Gastroesophageal sphincter (tissue), 4 donors: ENCODE data around the gene LRBA. TPM values are rescaled to one million over a fixed set of nuclear protein-coding genes. Genes with fewer than 3 reads are reported as not detected.
"Not testable (repeated sequence)": the region's sequence is repeated elsewhere in the genome, so short reads cannot be mapped to it uniquely, and the experiment has no call there.

Experiments used
- ATAC-seq: fragments of 150-250 bp; one replicate; pipeline ENCODE4 v1.9.1; 2016; ENCODE audit warnings: mild to moderate bottlenecking, moderate library complexity
- H3K27ac ChIP-seq, 4 donors: fragments of 200-600 bp; sonication (generic) in 3 of 4; 1 replicate in 3 of 4; 2 replicates in 1 of 4; pipeline ENCODE4 v1.5.1; 2016 to 2019
- H3K27me3 ChIP-seq: fragments of 200-600 bp; sonication (generic); one replicate; pipeline ENCODE4 v1.5.1; 2019
- H3K36me3 ChIP-seq, 2 donors: fragments of 200-600 bp; sonication (generic); one replicate each; pipeline ENCODE4 v1.5.1; 2019; ENCODE audit warnings: control low read depth in 1 of 2
- H3K4me1 ChIP-seq, 3 donors: fragments of 200-600 bp; sonication (generic); 1 replicate in 2 of 3; 2 replicates in 1 of 3; pipeline ENCODE4 v1.5.1; 2016 to 2019; ENCODE audit warnings: control low read depth in 2 of 3
- H3K4me3 ChIP-seq, 2 donors: fragments of 200-600 bp; sonication (generic); one replicate each; pipeline ENCODE4 v1.5.1; 2019; ENCODE audit warnings: mild to moderate bottlenecking in 1 of 2, moderate library complexity in 1 of 2
- H3K9me3 ChIP-seq, 3 donors: fragments of 200-600 bp; sonication (generic); one replicate each; pipeline ENCODE4 v1.5.1; 2017 to 2019; ENCODE audit warnings: control low read depth in 2 of 3
- EP300 ChIP-seq: sonication (generic); formaldehyde crosslinking; IDR thresholded peaks from one replicate; pipeline ENCODE4 v1.6.1; 2017; ENCODE audit warnings: antibody characterized with exemption, mild to moderate bottlenecking
- POLR2A ChIP-seq, 2 donors: fragments of 450-650 bp; IDR thresholded peaks; one replicate each; pipeline ENCODE4 v1.6.1; 2017; ENCODE audit warnings: antibody characterized with exemption in 2 of 2, mild to moderate bottlenecking in 2 of 2, moderate library complexity in 1 of 2
- POLR2AphosphoS5 ChIP-seq: sonication (generic); formaldehyde crosslinking; IDR thresholded peaks from one replicate; pipeline ENCODE4 v1.6.1; 2017; ENCODE audit warnings: antibody characterized with exemption
- WGBS, 2 donors: methylation state at CpG; one replicate each; pipeline ENCODE4 v1.1.5; 2018; ENCODE audit warnings: low coverage in 1 of 2; 5-methylcytosine and 5-hydroxymethylcytosine counted together
- total RNA-seq, 4 donors: library from RNA; depleted of rRNA; stranded (reverse); fragments of >200 nt; gene quantifications; one replicate each; pipeline ENCODE4 v1.1.0, GENCODE V29; 2016
- TF ChIP-seq, protein P1 (sequence below), 4 experiments: fragments of 200-600 bp in 2 of 4; fragments of 450-650 bp in 2 of 4; sonication (generic) in 1 of 4; IDR thresholded peaks; one replicate each; pipeline ENCODE4 v1.5.1; 2017 to 2019; ENCODE audit warnings: antibody characterized with exemption in 4 of 4, mild to moderate bottlenecking in 2 of 4, moderate library complexity in 2 of 4

LRBA gene
- total RNA-seq, 4 donors from 2014 or later, result 18.4 to 35.0 (median 23.2) TPM

DNA sequence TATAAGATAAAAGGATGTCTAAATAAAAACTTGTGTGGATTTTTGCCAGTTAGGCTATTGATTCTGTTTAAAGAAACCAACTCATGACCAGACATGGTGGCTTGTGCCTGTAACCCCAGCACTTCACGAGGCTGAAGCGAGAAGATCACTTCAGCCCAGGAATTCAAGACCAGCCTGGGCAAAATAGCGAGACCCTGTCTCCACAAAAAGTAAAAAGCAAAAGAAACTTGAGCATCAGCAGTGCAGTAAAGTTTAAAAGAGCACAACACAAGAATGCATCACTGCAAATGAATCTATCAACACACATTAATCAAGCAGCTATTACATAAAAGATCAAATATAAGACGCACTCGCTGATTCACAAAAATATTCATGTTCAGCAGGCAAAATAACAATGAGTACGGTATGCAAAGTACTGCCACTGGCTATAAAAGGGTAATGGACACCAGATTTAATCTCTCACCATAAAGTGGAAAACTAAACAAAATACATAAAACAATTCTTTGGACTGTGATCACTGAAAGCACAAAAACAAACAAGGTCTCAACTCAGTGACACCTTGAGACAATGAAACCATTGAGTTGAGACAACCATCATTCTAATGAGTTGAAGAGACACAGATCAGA, 41.3 kb downstream of the LRBA start:
- no peak for TF ChIP-seq EP300
- no peak for TF ChIP-seq POLR2AphosphoS5
- no peak for TF ChIP-seq POLR2A (IDR thresholded peaks at IDR 0.05)
- TF ChIP-seq, protein P1, sequence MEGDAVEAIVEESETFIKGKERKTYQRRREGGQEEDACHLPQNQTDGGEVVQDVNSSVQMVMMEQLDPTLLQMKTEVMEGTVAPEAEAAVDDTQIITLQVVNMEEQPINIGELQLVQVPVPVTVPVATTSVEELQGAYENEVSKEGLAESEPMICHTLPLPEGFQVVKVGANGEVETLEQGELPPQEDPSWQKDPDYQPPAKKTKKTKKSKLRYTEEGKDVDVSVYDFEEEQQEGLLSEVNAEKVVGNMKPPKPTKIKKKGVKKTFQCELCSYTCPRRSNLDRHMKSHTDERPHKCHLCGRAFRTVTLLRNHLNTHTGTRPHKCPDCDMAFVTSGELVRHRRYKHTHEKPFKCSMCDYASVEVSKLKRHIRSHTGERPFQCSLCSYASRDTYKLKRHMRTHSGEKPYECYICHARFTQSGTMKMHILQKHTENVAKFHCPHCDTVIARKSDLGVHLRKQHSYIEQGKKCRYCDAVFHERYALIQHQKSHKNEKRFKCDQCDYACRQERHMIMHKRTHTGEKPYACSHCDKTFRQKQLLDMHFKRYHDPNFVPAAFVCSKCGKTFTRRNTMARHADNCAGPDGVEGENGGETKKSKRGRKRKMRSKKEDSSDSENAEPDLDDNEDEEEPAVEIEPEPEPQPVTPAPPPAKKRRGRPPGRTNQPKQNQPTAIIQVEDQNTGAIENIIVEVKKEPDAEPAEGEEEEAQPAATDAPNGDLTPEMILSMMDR (IDR thresholded peaks at IDR 0.05), result no peak
- no peak overlapping the region for H3K27ac ChIP-seq
- no peak overlapping the region for H3K4me3 ChIP-seq
- ATAC-seq, result no peak
- H3K36me3 ChIP-seq, result no peaks in the 10 kb centered on the region
- no peaks in the 10 kb centered on the region for H3K27me3 ChIP-seq
- H3K9me3 ChIP-seq, result no peaks in the 10 kb centered on the region
- H3K4me1 ChIP-seq, result no peaks in the 10 kb centered on the region
- WGBS, 2 donors, result 90 to 93% methylated on average over 4 to 6 of the region's 6 CpGs

DNA sequence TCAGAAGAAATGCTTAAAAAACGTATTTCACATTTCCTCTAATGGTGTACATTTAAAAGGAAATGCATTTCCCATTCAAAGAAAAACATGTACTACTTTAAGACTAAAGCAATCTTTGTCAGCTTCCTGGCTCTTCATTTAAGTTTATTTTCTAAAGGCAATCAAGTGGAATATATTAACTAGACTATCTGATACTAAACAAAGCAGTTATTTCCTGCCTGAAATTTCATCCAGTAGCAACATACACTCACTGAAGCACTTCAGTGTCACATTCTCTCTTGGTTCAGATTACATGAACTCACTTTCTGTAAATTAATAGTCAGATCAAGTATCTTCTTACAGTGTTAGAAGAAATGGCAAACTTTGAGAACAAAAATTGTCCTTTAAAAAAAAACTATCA, 42.5 kb downstream of the LRBA start:
- TF ChIP-seq, protein P1 (IDR thresholded peaks at IDR 0.05), result no peak
- no peak for ATAC-seq
- 5 to 26% methylated on average over 1 of the region's 1 CpG for WGBS, 2 donors
- Histone ChIP-seq H3K9me3 (no peaks in the 10 kb centered on the region), H3K27me3 (no peaks in the 10 kb centered on the region), H3K27ac (no peak overlapping the region), H3K4me1 (no peaks in the 10 kb centered on the region), H3K36me3 (no peaks in the 10 kb centered on the region), H3K4me3 (no peak overlapping the region)

DNA sequence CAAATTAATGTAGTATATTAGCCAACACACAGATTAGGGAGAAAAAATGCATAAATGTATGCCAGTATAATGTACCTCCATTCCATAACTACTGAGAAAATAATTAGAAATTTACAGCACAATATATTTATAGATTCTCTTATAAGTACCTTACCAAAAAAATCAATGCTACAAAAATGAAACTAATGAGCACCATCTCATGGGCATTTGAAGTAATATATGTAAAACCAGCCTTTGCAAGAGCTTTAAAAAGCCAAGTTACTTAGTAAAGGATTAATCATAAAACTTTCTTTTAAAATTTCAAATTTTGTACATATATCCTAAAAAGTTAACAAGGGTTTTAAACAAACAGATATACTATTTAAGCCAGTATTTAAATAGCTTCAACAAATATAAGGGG, 43.2 kb downstream of the LRBA start:
- TF ChIP-seq, protein P1 (IDR thresholded peaks at IDR 0.05), result no peak
- no peak for TF ChIP-seq POLR2AphosphoS5
- no peak for TF ChIP-seq EP300
- TF ChIP-seq POLR2A (IDR thresholded peaks at IDR 0.05), result no peak
- H3K4me1 ChIP-seq, result peaks cover 0 to 6% (median 0%) of the 10 kb centered on the region in 3 donors
- no peaks in the 10 kb centered on the region for H3K36me3 ChIP-seq
- H3K4me3 ChIP-seq, result no peak overlapping the region
- no peaks in the 10 kb centered on the region for H3K9me3 ChIP-seq
- no peak overlapping the region for H3K27ac ChIP-seq
- H3K27me3 ChIP-seq, result no peaks in the 10 kb centered on the region
- no peak for ATAC-seq

DNA sequence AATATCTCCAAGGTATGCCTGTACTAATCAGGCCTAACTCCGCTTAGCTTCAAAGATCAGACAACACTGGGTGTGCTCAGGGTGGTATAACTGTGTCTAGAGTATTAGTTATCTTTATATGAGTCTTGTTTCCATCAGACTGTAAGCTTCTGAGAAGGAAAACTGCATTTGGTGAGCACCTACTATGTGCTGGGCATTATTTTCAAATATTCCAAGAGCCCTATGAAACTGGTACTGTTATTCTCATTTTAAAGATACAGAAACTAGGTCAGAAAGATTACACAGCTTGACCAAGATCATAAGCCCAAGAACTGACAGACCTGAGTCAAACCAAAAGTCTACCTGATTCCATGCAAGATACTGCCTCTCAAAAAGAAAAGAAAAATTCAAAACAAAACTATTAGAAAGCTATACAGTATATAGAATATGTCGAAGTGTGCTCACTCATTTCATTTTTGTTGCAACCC, 44.4 kb downstream of the LRBA start:
- Histone ChIP-seq H3K4me1 (peaks cover 0 to 10% (median 0%) of the 10 kb centered on the region in 3 donors), H3K27me3 (no peaks in the 10 kb centered on the region), H3K9me3 (no peaks in the 10 kb centered on the region), H3K4me3 (no peak overlapping the region), H3K27ac (no peak overlapping the region), H3K36me3 (no peaks in the 10 kb centered on the region)
- TF ChIP-seq POLR2AphosphoS5, result no peak
- TF ChIP-seq, protein P1 (IDR thresholded peaks at IDR 0.05), result no peak
- no peak for TF ChIP-seq POLR2A (IDR thresholded peaks at IDR 0.05)
- TF ChIP-seq EP300, result no peak
- ATAC-seq, result no peak
- 87 to 92% methylated on average over 2 of the region's 2 CpGs for WGBS, 2 donors

DNA sequence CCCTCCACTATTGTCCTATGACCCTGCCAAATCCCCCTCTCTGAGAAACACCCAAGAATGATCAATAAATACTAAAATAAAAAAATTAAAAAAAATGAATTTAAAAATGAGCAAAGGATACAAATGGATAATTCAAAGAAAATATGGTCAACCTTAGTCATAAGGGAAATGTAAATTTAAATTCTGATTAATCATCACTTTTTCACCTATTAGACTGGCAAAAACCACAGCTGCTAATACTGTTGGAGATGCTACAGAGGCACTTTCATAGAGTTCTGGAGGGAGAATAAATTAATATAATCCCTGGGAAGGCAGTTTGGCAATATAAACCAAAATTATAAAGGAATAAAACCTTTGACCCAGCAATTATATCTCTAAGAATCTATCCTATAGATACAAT, 50.3 kb downstream of the LRBA start:
- Histone ChIP-seq H3K9me3 (no peaks in the 10 kb centered on the region), H3K36me3 (no peaks in the 10 kb centered on the region), H3K4me1 (peaks cover 0 to 14% (median 0%) of the 10 kb centered on the region in 3 donors), H3K4me3 (no peak overlapping the region), H3K27me3 (no peaks in the 10 kb centered on the region), H3K27ac (no peak overlapping the region)
- no peak for ATAC-seq
- TF ChIP-seq EP300 (no peak), POLR2AphosphoS5 (no peak), POLR2A (IDR thresholded peaks at IDR 0.05) (no peak)
- TF ChIP-seq, protein P1 (IDR thresholded peaks at IDR 0.05), result no peak

DNA sequence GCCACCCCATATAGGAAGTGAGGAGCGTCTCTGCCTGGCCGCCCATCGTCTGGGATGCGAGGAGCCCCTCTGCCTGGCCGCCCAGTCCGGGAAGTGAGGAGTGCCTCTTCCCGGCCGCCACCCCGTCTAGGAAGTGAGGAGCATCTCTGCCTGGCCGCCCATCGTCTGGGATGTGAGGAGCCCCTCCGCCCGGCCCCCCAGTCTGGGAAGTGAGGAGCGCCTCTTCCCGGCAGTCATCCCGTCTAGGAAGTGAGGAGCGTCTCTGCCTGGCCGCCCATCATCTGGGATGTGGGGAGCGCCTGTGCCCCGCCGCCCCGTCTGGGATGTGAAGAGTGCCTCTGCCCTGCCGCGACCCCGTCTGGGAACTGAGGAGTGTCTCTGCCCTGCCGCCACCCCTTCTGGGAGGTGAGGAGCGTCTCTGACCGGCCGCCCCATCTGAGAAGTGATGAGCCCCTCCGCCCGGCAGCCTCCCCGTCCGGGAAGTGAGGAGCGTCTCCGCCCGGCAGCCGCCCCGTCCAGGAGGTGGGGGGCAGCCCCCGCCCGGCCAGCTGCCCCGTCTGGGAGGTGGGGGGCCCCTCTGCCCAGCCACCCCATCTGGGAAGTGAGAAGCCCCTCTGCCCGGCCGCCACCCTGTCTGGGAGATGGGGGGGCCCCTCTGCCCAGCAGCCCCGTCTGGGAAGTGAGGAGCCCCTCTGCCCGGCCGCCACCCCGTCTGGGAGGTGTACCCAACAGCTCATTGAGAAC, 51.3 kb downstream of the LRBA start:
- H3K4me3 ChIP-seq, ATAC-seq, H3K36me3 ChIP-seq, H3K9me3 ChIP-seq, H3K27ac ChIP-seq, H3K27me3 ChIP-seq: not testable (repeated sequence)
- H3K4me1 ChIP-seq, result peaks cover 0 to 14% (median 0%) of the 10 kb centered on the region in 3 donors
- WGBS, 2 donors, result 100% methylated on average over 3 of the region's 47 CpGs; no CpG with 5 or more reads in 1 of the 2 donors
